ENCODE results near the gene FPR2.

- no peak for TF ChIP-seq CTCF (IDR thresholded peaks at IDR 0.05)
- no peak for TF ChIP-seq EP300 (IDR thresholded peaks at IDR 0.05)
Observed at GRCh38 chr19:51737389-51737788, 23.6 kb upstream of the FPR2 start.

Data from ovary (tissue), 3 donors.